Epithelial cell of proximal tubule (primary cell): ENCODE measurements around the gene GNLY. TPM values are rescaled to one million over a fixed set of nuclear protein-coding genes. Genes with fewer than 3 reads are reported as not detected.
A peak's percentile ranks its signal among the peaks of the same experiment; 100 is the strongest.
"Not testable (repeated sequence)": the region's sequence is repeated elsewhere in the genome, so short reads cannot be mapped to it uniquely, and the experiment has no call there.

ENCODE experiments used
- DNase-seq: peaks from one replicate; pipeline ENCODE4 v3.0.0-alpha.2; 2011; ENCODE audit warnings: low read depth
- H3K4me3 ChIP-seq: 2 replicates; pipeline ENCODE4 v1.5.1; 2011; ENCODE audit warnings: low read depth, mild to moderate bottlenecking, low read length
- total RNA-seq: library from RNA; depleted of rRNA; stranded (reverse); fragments of >200 nt; gene quantifications from 2 replicates; pipeline ENCODE4 v1.2.3, GENCODE V29; 2015
- TF ChIP-seq, protein P1 (sequence below): conservative IDR thresholded peaks from 2 replicates; pipeline ENCODE4 v1.5.1; 2012; ENCODE audit warnings: low read depth, mild to moderate bottlenecking, low read length

GNLY gene
- total RNA-seq, 1 donor from 2014 or later, result not detected

DNA sequence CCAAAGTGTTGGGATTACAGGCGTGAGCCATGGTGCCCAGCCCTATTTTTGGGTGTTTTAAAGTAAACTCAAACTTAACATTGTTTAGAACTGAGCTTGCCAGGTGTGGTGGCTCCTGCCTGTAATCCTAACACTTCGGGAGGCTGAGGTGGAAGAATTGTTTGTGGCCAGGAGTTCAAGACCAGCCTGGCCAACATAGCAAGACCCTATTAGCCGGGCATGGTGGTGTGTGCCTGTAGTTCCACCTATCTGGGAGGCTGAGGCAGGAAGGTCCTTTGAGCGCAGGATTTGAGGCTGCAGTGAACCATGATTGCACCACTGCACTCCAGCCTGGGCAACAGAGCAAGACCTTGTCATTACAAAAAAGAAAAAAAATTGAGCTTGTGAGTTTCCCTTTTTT, 43.7 kb upstream of the GNLY start:
- H3K4me3 ChIP-seq, result no peak overlapping the region
- no peak for DNase-seq
- TF ChIP-seq, protein P1, sequence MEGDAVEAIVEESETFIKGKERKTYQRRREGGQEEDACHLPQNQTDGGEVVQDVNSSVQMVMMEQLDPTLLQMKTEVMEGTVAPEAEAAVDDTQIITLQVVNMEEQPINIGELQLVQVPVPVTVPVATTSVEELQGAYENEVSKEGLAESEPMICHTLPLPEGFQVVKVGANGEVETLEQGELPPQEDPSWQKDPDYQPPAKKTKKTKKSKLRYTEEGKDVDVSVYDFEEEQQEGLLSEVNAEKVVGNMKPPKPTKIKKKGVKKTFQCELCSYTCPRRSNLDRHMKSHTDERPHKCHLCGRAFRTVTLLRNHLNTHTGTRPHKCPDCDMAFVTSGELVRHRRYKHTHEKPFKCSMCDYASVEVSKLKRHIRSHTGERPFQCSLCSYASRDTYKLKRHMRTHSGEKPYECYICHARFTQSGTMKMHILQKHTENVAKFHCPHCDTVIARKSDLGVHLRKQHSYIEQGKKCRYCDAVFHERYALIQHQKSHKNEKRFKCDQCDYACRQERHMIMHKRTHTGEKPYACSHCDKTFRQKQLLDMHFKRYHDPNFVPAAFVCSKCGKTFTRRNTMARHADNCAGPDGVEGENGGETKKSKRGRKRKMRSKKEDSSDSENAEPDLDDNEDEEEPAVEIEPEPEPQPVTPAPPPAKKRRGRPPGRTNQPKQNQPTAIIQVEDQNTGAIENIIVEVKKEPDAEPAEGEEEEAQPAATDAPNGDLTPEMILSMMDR, result no peak

DNA sequence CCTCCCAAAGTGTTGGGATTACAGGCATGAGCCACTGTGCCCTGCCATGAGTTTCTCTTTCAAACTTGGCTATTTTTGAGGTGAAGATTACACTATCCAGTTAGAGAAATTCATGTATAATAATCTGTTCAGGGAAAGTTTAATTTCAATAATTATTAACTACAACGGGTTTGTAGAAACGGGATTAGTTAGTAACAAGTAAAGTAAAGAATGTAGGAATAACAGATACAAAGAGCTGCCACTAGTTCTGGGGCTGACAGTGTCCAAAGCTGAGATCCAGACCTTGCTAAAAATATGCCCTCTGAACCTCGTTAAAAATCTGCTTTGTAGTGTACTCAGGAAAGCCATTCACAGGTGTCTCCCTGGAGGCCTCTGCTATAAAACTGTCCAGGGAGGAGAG, 43.1 kb upstream of the GNLY start:
- peak overlapping the region; percentile 21 for H3K4me3 ChIP-seq
- TF ChIP-seq, protein P1, result no peak
- peak; percentile 61 for DNase-seq

DNA sequence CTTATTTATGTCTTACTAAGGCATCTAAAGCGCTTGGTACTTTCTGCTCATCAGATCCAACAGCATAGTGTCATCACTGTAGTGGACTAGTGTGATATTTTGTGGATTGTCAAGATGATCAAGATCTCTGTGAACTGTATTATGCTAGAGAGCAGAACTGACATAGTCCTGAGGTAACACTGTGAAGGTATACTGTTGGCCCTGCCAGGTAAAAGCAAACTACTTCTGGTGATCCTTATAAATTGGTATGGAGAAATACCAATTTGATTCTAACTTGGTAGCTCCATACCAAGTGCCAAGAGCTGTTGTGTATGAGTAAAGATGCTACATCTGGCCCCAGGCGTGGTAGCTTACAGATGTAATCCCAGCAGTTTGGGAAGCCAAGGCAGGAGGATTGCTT, 42.1 kb upstream of the GNLY start:
- TF ChIP-seq, protein P1, result no peak
- DNase-seq, result no peak
- H3K4me3 ChIP-seq, result no peak overlapping the region

DNA sequence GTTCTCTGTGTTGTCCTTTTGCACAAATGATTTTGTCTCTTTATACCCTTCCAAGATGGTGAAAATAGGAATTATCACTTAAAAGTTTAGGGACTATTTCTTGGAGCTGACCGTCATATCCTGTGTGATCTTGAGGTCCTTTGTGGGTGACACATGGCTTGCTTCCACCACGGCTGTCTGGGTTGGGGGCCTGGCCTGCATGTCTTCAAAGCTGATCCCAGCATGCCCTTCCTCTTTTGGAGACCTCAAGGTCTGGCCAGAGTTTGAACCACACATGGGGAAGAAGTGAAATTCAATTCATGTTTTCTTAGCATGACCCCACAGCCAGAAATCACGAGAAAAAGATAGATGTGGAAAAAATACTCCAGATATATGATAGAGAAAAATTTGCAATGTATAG, 40.2 kb upstream of the GNLY start:
- DNase-seq, result no peak
- TF ChIP-seq, protein P1, result no peak

DNA sequence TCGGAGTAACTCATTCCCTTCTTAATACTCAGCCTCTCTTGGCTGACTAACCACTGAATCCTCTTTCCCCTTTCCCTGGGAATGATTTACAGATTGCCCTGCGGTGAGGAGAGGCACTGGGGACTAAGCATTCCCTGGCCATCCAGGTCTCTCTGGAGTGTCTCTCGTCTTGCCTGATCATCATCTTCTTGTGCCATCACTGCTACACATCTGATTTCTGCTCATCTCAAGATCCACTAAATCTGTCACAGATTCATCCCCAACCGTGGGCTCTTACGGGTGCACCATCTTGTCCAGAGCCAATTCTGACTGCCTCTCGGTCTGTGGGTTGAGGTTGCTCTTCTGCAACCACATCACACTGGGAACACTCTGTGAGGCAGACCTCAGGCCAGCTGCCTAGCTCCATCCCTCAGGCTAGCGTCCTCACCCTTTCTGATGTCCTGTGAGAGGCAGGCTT, 38.2 kb upstream of the GNLY start:
- DNase-seq, result peak; percentile 59
- H3K4me3 ChIP-seq, result no peak overlapping the region
- TF ChIP-seq, protein P1, result no peak

More for the DNA sequence above, 40.2 kb upstream of the GNLY start:
- no peak overlapping the region for H3K4me3 ChIP-seq

DNA sequence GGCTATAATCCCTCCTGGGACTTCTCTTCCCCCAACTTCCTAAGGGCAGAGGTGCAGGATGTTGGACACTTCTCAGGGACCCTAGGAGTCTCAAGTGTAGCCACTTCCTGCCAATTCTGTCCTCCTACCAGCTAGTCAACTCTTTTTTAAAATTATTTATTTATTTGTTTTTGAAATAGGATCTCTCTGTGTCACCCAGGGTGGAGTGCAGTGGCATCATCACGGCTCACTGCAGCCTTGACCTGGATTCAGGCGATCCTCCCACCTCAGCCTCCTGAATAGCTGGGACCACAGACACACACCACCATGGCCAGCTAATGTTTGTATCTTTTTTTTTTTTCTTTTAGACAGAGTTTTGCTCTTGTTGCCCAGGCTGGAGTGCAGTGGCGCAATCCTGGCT, 37.7 kb upstream of the GNLY start:
- no peak for DNase-seq
- no peak overlapping the region for H3K4me3 ChIP-seq
- TF ChIP-seq, protein P1, result no peak

DNA sequence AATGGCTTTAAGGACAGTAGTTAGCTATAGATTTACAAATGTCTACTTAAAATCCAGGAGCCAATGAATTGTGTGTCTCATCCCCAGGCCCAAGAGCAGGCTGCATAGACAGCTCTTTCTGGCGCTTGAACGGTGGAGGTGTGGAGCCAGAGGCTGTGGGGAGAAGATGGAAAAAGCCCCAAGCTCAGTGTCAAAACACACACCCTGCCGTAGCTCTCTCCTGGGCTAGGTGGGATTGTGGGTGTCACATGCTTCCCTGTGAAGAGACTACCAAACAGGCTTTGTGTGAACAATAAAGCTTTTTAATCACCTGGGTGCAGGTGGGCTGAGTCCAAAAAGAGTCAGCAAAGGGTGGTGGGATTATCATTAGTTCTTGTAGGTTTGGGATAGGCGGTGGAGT, 36.8 kb upstream of the GNLY start:
- DNase-seq, result not testable (repeated sequence)

More for the DNA sequence above, 36.8 kb upstream of the GNLY start:
- not testable (repeated sequence) for H3K4me3 ChIP-seq
